Activated naive CD4-positive, alpha-beta T cell treated with anti-CD3 and anti-CD28 coated beads, Interleukin-2, amount 50 U/mL, for 24 hours (primary cell): ENCODE data around the gene C19orf81.

Experiments
- H3K27ac Mint-ChIP-seq: one replicate; pipeline ENCODE4 v1.8.0; 2021; ENCODE audit warnings: mild to moderate bottlenecking, mixed read lengths
- H3K27me3 Mint-ChIP-seq: one replicate; pipeline ENCODE4 v1.8.0; 2021; ENCODE audit warnings: mixed read lengths
- H3K36me3 Mint-ChIP-seq: one replicate; pipeline ENCODE4 v1.8.0; 2021; ENCODE audit warnings: mixed read lengths
- H3K4me1 Mint-ChIP-seq: one replicate; pipeline ENCODE4 v1.8.0; 2021; ENCODE audit warnings: mixed read lengths
- H3K4me3 Mint-ChIP-seq: one replicate; pipeline ENCODE4 v1.8.0; 2021; ENCODE audit warnings: mild to moderate bottlenecking, mixed read lengths
- H3K9me3 Mint-ChIP-seq: one replicate; pipeline ENCODE4 v1.8.0; 2021; ENCODE audit warnings: mixed read lengths

Gene C19orf81

DNA sequence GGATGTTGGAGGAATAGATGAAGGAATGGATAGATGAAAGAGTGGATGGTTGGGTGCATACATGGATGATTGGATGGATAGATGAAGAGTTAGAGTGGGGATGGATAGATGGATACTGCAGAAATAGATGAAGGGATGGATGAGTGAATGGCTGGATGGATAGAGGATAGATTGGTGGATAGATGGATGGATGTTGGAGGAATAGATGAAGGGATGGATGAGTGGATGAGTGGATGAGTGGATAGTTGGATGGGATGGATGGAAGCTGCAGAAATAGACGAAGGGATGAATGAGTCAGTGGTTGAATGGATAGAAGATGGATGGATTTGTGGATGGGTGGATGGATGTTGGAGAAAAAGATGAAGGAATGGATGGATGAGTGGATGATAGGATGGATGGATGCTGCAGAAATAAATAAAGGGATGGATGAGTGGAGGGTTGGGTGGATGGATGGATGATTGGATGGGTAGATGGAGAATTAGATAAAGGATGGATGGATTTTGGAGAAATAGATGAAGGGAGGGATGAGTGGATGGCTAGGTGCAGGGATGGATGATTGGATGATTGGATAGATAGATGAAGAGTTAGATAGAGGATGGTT, 4.8 kb upstream of the C19orf81 start:
- Mint-ChIP-seq H3K4me1 (no peaks in the 10 kb centered on the region), H3K4me3 (no peak overlapping the region), H3K27me3 (peaks cover 18% of the 10 kb centered on the region)

DNA sequence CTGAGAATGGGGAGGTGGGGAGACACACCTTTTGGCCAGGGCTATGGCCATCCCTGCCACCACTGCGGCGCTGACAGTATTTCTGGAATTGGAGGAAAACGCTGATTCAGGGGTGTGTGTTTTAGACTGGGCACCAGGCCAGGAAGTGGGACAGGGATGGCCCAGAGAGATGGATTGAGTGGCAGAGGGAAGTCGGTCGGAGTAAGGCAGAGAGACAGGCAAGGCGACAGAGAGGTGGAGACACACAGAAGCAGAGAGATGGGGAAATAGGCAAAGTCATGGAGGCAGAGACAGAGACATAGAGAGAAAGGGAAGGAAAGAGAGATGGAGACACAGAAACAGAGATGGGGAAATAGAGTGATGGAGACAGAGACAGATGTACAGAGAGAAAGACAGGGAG, 4.1 kb upstream of the C19orf81 start:
- no peak overlapping the region for H3K27ac Mint-ChIP-seq
- no peaks in the 10 kb centered on the region for H3K36me3 Mint-ChIP-seq
- H3K4me1 Mint-ChIP-seq = no peaks in the 10 kb centered on the region
- no peak overlapping the region for H3K4me3 Mint-ChIP-seq
- no peaks in the 10 kb centered on the region for H3K9me3 Mint-ChIP-seq
- peaks cover 23% of the 10 kb centered on the region for H3K27me3 Mint-ChIP-seq

More for the DNA sequence above, 4.8 kb upstream of the C19orf81 start:
- no peaks in the 10 kb centered on the region for H3K36me3 Mint-ChIP-seq
- H3K27ac Mint-ChIP-seq = no peak overlapping the region
- H3K9me3 Mint-ChIP-seq = no peaks in the 10 kb centered on the region

DNA sequence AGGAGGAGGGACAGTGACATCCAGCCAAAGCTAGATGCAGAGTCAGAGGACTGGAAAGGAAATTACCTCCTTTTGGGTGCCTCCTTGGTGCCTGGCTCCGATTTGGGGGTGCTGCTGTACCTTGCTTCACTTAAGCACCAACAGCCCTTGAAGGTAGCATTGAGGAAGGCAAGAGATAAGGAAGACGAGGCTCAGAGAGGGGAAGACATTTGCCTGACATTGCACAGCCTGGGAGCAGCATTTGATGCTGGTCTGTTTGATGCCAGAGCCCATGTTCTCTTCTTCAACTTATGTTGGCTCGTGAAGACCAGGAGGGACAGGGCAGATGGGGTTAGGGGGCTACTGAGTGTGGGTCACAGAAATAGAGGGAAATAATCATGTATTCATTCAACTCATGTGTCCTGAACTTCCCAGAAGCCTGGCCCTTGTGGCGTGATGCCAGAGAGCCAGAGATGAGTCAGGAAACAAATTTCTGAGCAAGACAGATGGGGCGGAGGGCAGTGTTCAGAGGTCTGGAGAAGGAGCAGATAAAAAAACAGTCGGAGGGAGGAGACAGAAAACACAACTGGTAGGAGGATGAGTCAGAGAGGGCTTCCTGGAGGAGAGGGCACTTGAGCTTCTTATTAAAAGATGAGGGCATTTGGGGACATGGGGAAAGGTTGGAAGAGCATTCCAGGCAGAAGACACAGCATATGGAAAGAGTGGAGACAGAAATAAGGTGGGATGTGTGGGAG, 3.0 kb upstream of the C19orf81 start:
- H3K27ac Mint-ChIP-seq = no peak overlapping the region
- H3K27me3 Mint-ChIP-seq = peaks cover 21% of the 10 kb centered on the region

DNA sequence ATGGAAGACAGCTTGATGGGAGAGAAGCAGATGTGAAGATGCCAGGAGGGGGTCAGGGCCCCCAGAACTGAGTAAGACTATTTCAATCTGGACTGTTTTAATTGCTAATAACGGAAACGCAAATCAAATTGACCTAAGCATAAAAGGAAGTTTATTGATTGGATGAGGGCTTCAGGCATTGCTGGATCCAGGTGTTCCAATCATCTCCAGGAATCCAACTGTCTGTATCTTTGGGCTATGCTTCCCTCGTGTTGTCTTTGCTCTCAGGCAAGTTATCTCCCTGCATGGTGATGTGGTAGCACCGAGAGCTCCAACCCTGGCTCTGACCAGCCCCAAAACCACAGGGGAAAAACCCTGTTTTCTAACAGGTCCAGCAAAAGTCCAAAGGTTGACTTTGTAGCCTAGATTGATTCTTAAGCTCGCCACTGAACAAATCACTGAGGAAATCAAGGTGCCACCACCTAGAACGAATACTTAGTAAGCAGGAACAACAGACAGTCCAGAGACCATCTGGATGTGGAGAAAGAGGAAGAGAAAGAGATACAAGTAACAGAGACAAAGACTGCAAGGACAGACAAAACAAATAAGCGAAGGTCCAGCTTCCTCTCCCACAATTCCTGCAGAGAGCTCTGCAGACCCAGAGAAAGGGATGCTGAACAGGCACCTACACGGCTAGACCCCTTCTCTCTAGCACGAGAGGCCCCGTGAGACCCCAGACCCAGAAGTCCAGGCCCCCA, 1.2 kb upstream of the C19orf81 start:
- Mint-ChIP-seq H3K36me3 (no peaks in the 10 kb centered on the region), H3K4me1 (no peaks in the 10 kb centered on the region), H3K27ac (no peak overlapping the region), H3K9me3 (no peaks in the 10 kb centered on the region), H3K4me3 (no peak overlapping the region), H3K27me3 (peaks cover 23% of the 10 kb centered on the region)

More for the DNA sequence above, 3.0 kb upstream of the C19orf81 start:
- no peaks in the 10 kb centered on the region for H3K9me3 Mint-ChIP-seq
- no peaks in the 10 kb centered on the region for H3K4me1 Mint-ChIP-seq
- H3K4me3 Mint-ChIP-seq = no peak overlapping the region
- H3K36me3 Mint-ChIP-seq = no peaks in the 10 kb centered on the region

DNA sequence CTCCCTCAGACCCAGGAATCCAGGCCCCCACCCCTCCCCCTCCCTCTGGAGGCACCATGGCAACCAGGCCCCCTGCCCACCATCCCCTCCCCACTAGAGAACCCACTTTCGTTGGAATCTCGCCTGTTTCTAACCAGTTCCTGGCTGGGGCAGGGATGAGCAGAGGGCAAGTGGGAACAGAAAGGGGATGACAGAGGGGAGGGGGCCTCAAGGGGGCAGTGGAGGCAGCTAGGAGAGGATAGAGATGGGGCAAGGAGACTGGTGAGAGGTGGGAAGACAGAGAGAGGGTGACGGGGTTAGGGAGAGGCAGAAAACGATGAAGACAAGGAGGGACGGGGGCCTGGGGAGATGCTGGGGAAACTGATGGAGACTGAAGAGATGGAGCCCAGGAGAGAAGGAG, 586 bp upstream of the C19orf81 start:
- Mint-ChIP-seq H3K27ac (no peak overlapping the region), H3K4me3 (no peak overlapping the region), H3K4me1 (no peaks in the 10 kb centered on the region)

DNA sequence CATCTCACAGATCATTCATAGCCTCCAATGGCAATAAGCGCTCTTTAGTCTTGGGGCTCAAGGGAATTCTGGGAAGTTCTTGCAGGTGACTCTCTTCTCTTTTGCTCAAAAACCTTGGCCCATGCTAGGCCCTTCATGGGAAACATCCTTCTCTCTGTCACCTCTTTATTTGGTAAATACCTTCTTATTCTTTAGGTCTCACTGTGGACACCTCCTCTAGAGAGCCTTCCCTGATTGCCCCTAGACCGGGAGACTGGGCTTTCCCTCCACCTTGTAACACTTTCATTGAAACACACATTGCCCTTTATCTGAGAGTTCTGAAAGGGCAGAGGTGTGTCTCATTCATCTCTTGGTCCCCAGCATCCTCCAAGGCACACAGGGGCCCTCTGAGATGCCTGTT, 1.9 kb downstream of the C19orf81 start:
- Mint-ChIP-seq H3K4me1 (no peaks in the 10 kb centered on the region), H3K9me3 (peaks cover 2% of the 10 kb centered on the region), H3K27me3 (peaks cover 35% of the 10 kb centered on the region), H3K4me3 (no peak overlapping the region), H3K27ac (no peak overlapping the region), H3K36me3 (no peaks in the 10 kb centered on the region)

More for the DNA sequence above, 586 bp upstream of the C19orf81 start:
- peaks cover 26% of the 10 kb centered on the region for H3K27me3 Mint-ChIP-seq
- H3K9me3 Mint-ChIP-seq = no peaks in the 10 kb centered on the region
- no peaks in the 10 kb centered on the region for H3K36me3 Mint-ChIP-seq

DNA sequence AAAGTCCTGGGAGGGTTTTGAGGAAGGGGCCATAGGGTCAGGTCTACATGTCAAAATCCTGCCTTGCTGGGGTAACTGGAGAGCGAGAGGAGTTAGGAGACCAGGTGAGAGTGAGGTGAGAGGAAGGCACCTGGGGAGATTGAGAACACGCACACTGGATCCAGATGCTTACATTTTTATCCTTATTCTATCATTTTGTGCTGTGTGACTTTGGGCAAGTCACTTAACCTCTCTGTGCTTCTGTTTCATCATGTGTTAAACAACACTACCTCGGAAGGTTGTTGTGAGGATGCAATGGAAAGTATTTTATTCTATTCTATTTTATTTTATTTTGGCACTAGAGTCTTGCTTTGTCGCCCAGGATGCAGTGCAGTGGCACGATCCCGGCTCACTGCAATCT, 3.5 kb downstream of the C19orf81 start:
- Mint-ChIP-seq H3K4me1 (peaks cover 7% of the 10 kb centered on the region), H3K4me3 (no peak overlapping the region), H3K9me3 (peaks cover 10% of the 10 kb centered on the region), H3K27me3 (peaks cover 40% of the 10 kb centered on the region), H3K27ac (no peak overlapping the region), H3K36me3 (no peaks in the 10 kb centered on the region)

DNA sequence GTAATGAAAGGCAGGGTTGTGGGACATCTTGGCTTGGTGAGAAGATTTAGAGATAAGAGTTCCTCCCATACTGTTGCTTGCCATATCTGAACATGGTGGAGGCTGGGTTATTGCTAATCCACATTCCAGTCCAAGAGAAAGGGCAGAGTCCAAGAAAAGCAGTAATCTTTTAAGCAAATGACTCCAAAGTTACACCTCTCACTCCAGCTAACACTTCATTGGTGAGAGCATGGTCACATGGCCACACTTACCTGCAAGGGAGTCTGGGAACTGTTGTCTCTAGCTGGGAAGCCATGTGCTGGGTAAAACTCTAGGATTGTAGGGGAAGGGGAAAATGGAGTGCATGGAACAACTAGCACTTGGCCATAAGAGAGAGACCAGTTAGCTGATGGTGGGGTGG, 5.6 kb downstream of the C19orf81 start:
- Mint-ChIP-seq H3K27ac (no peak overlapping the region), H3K4me1 (peaks cover 15% of the 10 kb centered on the region), H3K27me3 (peaks cover 43% of the 10 kb centered on the region), H3K36me3 (peaks cover 5% of the 10 kb centered on the region), H3K4me3 (no peak overlapping the region), H3K9me3 (peaks cover 10% of the 10 kb centered on the region)

DNA sequence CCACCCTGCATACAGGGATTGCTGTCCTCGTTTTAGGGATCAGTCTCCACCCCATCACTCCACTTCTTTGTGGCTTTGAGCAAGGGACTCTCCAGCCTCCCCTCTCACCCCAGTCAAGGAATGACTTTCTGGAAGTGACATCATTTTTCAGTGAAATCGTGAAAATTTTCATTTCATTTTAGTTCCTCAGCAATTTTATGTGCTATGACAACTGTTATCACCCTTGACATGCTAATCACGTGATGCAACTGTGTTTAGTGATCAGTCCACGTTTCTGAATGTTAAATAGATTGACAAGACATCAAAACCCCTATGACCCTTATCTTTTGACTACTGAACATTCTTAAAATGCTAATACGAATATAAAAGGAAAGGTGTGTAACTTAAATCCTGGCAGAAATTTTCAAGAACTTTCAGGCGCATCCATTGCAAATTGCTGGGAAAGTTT, 8.0 kb downstream of the C19orf81 start:
- Mint-ChIP-seq H3K27ac (peak overlapping the region; percentile 14), H3K4me3 (peak overlapping the region; percentile 79), H3K9me3 (peaks cover 10% of the 10 kb centered on the region)

DNA sequence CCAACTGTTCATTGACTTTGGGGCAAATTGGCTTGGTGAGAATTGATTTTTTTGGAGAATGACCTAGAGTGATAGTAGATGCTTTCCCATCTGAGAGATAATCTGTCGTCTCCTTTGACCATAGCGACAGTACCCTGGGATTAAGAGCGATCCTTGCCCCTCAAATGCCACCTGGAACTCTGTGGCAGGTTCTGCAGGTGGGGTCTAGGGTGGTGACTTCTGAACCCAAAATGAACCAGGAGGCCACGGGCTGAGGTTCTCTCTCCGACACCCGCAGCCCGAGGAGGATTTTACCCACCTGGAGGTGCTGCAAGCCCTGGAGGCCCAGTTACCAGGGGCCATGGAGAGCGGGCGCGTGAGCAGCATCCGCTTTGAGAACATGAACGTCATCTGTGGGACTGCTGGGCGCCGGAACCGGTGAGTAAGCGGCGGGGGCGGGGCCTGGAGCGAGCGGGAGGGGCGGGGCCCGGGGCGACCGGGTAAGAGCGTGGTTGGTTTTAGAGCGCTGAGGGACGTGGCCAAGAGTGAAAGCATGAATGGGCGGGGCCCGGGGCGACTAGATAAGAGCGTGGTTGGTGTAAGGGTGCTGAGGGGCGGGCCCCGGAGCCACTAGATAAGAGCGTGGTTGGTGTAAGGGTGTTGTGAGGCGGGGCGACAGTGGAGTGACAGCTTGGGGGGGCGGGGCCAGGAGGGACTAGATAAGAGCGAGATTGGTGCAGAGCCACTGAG, 8.6 kb downstream of the C19orf81 start:
- H3K4me1 Mint-ChIP-seq = peaks cover 15% of the 10 kb centered on the region
- peaks cover 54% of the 10 kb centered on the region for H3K27me3 Mint-ChIP-seq
- peaks cover 10% of the 10 kb centered on the region for H3K9me3 Mint-ChIP-seq
- peak overlapping the region; percentile 43 for H3K27ac Mint-ChIP-seq
- H3K36me3 Mint-ChIP-seq = peaks cover 5% of the 10 kb centered on the region
- peak overlapping the region; percentile 79 for H3K4me3 Mint-ChIP-seq

More for the DNA sequence above, 8.0 kb downstream of the C19orf81 start:
- H3K36me3 Mint-ChIP-seq = peaks cover 5% of the 10 kb centered on the region
- H3K4me1 Mint-ChIP-seq = peaks cover 15% of the 10 kb centered on the region
- peaks cover 54% of the 10 kb centered on the region for H3K27me3 Mint-ChIP-seq

DNA sequence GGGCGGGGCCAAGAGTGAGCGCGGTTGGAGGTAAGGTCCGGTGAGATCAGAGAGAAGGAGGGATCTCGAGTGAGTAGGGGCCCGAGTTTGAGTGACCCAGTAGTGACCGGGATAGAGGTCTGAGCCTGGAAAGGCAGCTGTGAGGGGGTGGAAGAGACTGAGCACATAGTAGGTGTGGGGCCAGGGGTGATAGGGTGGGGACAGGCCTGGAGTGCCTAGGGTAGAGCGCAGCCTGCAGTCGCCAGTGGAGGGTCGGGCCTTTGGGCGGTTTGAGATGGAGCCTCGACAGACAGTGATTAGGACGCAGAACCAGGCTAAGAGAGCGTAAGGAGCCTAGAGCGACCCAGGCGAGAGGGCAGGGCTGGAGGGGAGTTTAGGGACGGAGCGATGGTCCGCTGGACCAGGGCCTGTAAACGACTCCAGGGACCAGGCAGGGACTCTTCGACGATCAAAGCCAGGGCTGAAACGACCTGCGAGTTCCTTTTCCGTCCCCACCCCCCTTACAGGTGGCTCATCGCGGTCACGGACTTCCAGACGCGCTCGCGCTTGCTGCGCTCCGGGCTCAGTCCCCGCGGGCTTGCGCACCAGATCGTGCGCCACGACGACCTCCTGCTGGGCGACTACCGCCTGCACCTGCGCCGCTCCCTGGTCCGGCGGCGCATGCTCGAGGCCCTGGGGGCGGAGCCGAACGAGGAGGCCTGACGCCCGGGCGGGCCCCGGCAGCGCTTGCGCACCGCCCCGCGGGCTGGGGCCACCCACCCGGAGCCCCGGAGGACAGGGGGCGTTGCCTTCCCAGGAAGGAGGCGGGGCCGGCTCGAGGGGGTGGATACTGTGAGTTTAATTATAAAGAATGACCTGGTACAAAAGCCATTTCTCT, 9.4 kb downstream of the C19orf81 start:
- Mint-ChIP-seq H3K27ac (peak overlapping the region; percentile 43), H3K27me3 (peaks cover 56% of the 10 kb centered on the region), H3K4me1 (peaks cover 15% of the 10 kb centered on the region), H3K36me3 (peaks cover 5% of the 10 kb centered on the region), H3K9me3 (peaks cover 10% of the 10 kb centered on the region), H3K4me3 (peak overlapping the region; percentile 79)

DNA sequence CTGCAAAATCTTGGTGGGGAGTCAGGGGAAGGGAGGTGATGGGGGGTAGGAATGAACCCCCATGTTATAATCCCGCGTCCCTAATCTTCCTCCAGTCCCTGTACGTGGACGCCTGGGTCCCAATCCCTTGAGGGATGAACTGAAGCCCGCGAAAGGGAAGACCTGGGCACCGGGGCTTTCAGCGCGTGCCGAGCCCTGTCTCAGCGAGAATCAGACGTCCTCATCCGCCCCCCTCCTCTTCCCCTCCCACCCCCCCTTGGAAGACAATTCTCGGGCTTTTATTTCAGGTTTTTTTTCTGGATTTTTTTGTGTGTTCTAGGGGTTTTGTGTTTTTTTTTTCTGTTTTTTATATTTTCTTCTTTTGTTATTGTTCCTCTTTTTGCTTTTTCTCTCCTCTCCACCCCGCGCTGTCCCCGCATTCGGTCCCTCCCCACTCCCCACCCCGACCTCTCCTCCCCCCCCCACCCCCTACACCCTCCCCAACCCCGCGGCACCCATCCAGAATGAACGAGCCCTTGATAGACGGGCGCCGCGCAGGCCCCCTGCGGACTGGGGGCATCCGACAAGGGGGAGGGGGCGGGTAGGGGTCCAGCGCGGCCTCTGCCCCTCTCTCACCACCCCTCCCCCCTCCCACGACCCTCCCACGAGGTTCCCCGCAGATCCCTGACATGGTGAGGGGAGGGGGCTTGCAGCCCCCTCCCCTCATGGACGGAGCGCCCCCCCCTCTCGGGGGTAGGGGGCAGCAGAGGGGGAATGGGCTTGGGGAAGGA, 10.3 kb downstream of the C19orf81 start:
- Mint-ChIP-seq H3K27ac (no peak overlapping the region), H3K4me1 (peaks cover 15% of the 10 kb centered on the region), H3K4me3 (no peak overlapping the region), H3K36me3 (peaks cover 5% of the 10 kb centered on the region), H3K9me3 (peaks cover 10% of the 10 kb centered on the region), H3K27me3 (peaks cover 56% of the 10 kb centered on the region)

DNA sequence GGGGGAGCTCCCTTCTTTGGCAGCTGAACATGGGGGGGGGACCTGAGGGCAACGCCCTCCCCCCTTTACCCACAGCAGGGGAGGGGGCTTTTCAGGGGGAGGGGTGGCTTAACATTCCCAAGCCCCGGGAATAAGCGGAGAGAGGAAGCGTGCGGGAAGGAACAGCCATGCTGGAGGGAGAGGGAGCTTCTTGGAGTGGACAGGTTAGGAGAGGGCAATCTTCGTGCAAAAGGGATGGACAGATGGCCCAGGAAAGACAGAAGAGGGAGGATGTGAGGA, 10.8 kb downstream of the C19orf81 start:
- Mint-ChIP-seq H3K27me3 (peaks cover 59% of the 10 kb centered on the region), H3K36me3 (peaks cover 5% of the 10 kb centered on the region), H3K9me3 (peaks cover 10% of the 10 kb centered on the region), H3K27ac (no peak overlapping the region), H3K4me1 (peaks cover 15% of the 10 kb centered on the region), H3K4me3 (no peak overlapping the region)

DNA sequence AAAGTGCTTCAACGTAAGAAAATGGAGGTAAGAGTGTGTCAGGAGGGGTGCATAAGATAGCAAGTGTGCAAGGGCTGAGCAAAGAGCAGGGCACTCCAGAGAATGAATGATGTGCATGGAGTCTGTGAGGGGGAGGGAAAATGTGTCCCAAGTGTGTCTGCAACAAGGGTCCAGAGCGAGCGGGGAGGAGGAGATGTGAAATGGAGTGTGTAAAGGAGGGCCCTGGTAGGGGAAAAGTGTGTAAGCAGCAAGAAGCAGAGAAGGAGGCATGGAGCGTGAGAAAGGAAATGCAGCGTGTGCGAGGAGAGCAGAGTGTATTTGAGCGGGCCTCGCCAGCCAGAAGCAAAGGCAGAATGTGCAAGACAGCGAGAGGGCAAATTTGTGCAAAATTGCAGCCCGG, 11.8 kb downstream of the C19orf81 start:
- peaks cover 15% of the 10 kb centered on the region for H3K4me1 Mint-ChIP-seq
- peaks cover 10% of the 10 kb centered on the region for H3K9me3 Mint-ChIP-seq
- no peak overlapping the region for H3K4me3 Mint-ChIP-seq
- H3K36me3 Mint-ChIP-seq = peaks cover 5% of the 10 kb centered on the region
- H3K27me3 Mint-ChIP-seq = peaks cover 58% of the 10 kb centered on the region
- H3K27ac Mint-ChIP-seq = no peak overlapping the region
